Fibroblast of lung (primary cell): ENCODE data around the gene PCDHA8. TPM values are rescaled to one million over a fixed set of nuclear protein-coding genes. Genes with fewer than 3 reads are reported as not detected.
A peak's percentile ranks its signal among the peaks of the same experiment; 100 is the strongest.
"Not testable (repeated sequence)": the region's sequence is repeated elsewhere in the genome, so short reads cannot be mapped to it uniquely, and the experiment has no call there.

ENCODE experiments used
- DNase-seq, 2 donors: peaks; one replicate each; pipeline versions ENCODE4 v3.0.0 to v3.0.0-alpha.2; 2010; ENCODE audit warnings: low read depth in 2 of 2
- H2AFZ ChIP-seq: 2 replicates; pipeline ENCODE4 v1.5.1; 2012; ENCODE audit warnings: low read length, control low read depth, inconsistent platforms
- H3K27ac ChIP-seq: 2 replicates; pipeline ENCODE4 v1.5.1; 2011; ENCODE audit warnings: low read length, control low read depth; ENCODE audit not compliant: insufficient read depth
- H3K27me3 ChIP-seq: 2 replicates; pipeline ENCODE4 v1.5.1; 2011; ENCODE audit warnings: mild to moderate bottlenecking, low read length; ENCODE audit not compliant: control insufficient read depth, insufficient read depth
- H3K36me3 ChIP-seq: 2 replicates; pipeline ENCODE4 v1.5.1; 2011; ENCODE audit warnings: low read length; ENCODE audit not compliant: control insufficient read depth, insufficient read depth
- H3K4me1 ChIP-seq: 2 replicates; pipeline ENCODE4 v1.5.1; 2011; ENCODE audit warnings: low read length; ENCODE audit not compliant: control insufficient read depth, insufficient read depth; ENCODE audit errors: extremely low read depth
- H3K4me2 ChIP-seq: 2 replicates; pipeline ENCODE4 v1.5.1; 2011; ENCODE audit warnings: low read length, control low read depth; ENCODE audit not compliant: insufficient read depth; ENCODE audit errors: extremely low read depth
- H3K4me3 ChIP-seq, 4 experiments: fragments of 200-600 bp in 1 of 4; sonication (generic) in 1 of 4; replicated peaks in 1 of 4; 2 replicates each; pipeline ENCODE4 v1.5.1; 2011 to 2016; ENCODE audit warnings: low read length in 4 of 4, low read depth in 3 of 4, mild to moderate bottlenecking in 3 of 4, control low read depth in 2 of 4, inconsistent platforms in 1 of 4, mixed read lengths in 1 of 4; ENCODE audit not compliant: insufficient read depth in 1 of 4; ENCODE audit errors: control extremely low read depth in 1 of 4
- H3K79me2 ChIP-seq: 2 replicates; pipeline ENCODE4 v1.5.1; 2012; ENCODE audit warnings: mild to moderate bottlenecking, low read length, inconsistent platforms; ENCODE audit not compliant: control insufficient read depth, insufficient read depth
- H3K9ac ChIP-seq: 2 replicates; pipeline ENCODE4 v1.5.1; 2011; ENCODE audit warnings: mild to moderate bottlenecking, low read length, control low read depth; ENCODE audit not compliant: insufficient read depth
- H3K9me3 ChIP-seq: 2 replicates; pipeline ENCODE4 v1.5.1; 2012; ENCODE audit warnings: low read depth, low read length; ENCODE audit not compliant: control insufficient read depth, insufficient read depth
- H4K20me1 ChIP-seq: 2 replicates; pipeline ENCODE4 v1.5.1; 2011; ENCODE audit warnings: low read length; ENCODE audit not compliant: control insufficient read depth, insufficient read depth; ENCODE audit errors: extremely low read depth
- CTCF ChIP-seq, 2 donors: IDR thresholded peaks in 1 of 2; conservative IDR thresholded peaks in 1 of 2; 1 replicate in 1 of 2; 2 replicates in 1 of 2; pipeline ENCODE4 v1.5.1; 2011 to 2012; ENCODE audit warnings: low read length in 2 of 2, control low read depth in 1 of 2, inconsistent platforms in 1 of 2, low read depth in 1 of 2, mild to moderate bottlenecking in 1 of 2
- EZH2 ChIP-seq: IDR thresholded peaks from 2 replicates; pipeline ENCODE4 v1.5.1; 2012; ENCODE audit warnings: low read length, control low read depth, mild to moderate bottlenecking; ENCODE audit errors: missing control alignments
- polyA plus RNA-seq, 2 donors: library from polyadenylated mRNA; depleted of rRNA in 1 of 2; stranded (reverse) in 1 of 2; unstranded in 1 of 2; fragments of >200 nt; gene quantifications; 2 replicates each; pipeline ENCODE4 v1.2.1, GENCODE V29; 2011 to 2012; ENCODE audit warnings: missing spikeins in 1 of 2
- total RNA-seq: library from RNA; depleted of rRNA; stranded (reverse); fragments of >200 nt; gene quantifications from 2 replicates; pipeline ENCODE4 v1.2.1, GENCODE V29; 2014

Gene PCDHA8
- total and polyA plus RNA-seq, 2 donors (not counting 1 experiment from before 2014, with no cell fraction given) = 0.33 TPM

- no peaks in the 10 kb centered on the region for H3K27me3 ChIP-seq
- no peak overlapping the region for H3K4me2 ChIP-seq
- H3K27ac ChIP-seq = no peak overlapping the region
- H3K4me1 ChIP-seq = no peaks in the 10 kb centered on the region
- H2AFZ ChIP-seq = no peak overlapping the region
- no peaks in the 10 kb centered on the region for H3K36me3 ChIP-seq
- TF ChIP-seq EZH2 (no peak), CTCF (conservative IDR thresholded peaks at IDR 0.05 in 1 of 2, IDR thresholded peaks at IDR 0.05 in 1 of 2; ENCODE audit: low read depth in 1 of 2, low read length in 2 of 2) (no peak)
- no peak overlapping the region for H3K4me3 ChIP-seq
- DNase-seq = no peak
- H3K9me3 ChIP-seq = no peaks in the 10 kb centered on the region
- H3K79me2 ChIP-seq = no peaks in the 10 kb centered on the region
- H3K9ac ChIP-seq = no peak overlapping the region
- no peaks in the 10 kb centered on the region for H4K20me1 ChIP-seq
Observed at GRCh38 chr5:140842798-140843733, 2.1 kb downstream of the PCDHA8 start.

GRCh38 chr5:140848139-140849102 is 7.4 kb downstream of the PCDHA8 start, which contains the start of gene PCDHA9:
Gene PCDHA9 (plus strand): TSS chr5:140848382. CDS start chr5:140848496, 114 bp downstream.
- H3K79me2 ChIP-seq, H2AFZ ChIP-seq, H3K27ac ChIP-seq, H3K36me3 ChIP-seq, H3K4me1 ChIP-seq, H3K27me3 ChIP-seq, H3K9me3 ChIP-seq, H3K9ac ChIP-seq, H3K4me2 ChIP-seq, H3K4me3 ChIP-seq, H4K20me1 ChIP-seq: not testable (repeated sequence)
- DNase-seq = peak in 1 of 2 donors; percentile 9

GRCh38 chr5:140849831-140850634 is 9.0 kb downstream of the PCDHA8 start:
- not testable (repeated sequence) for H3K79me2 ChIP-seq, H3K9ac ChIP-seq, H3K36me3 ChIP-seq, H3K4me1 ChIP-seq, H3K9me3 ChIP-seq, H3K4me3 ChIP-seq, H4K20me1 ChIP-seq, H3K27me3 ChIP-seq, H3K27ac ChIP-seq, H2AFZ ChIP-seq, H3K4me2 ChIP-seq, DNase-seq
